Uterus (tissue), 2 donors: ENCODE results near the gene GHRL.

ENCODE experiments used
- POLR2A ChIP-seq, 2 donors: fragments of 450-650 bp; IDR thresholded peaks; one replicate each; pipeline ENCODE4 v1.6.1; 2016; ENCODE audit warnings: antibody characterized with exemption in 2 of 2, mild to moderate bottlenecking in 1 of 2, moderate library complexity in 1 of 2
- TF ChIP-seq, protein P1 (sequence below), 4 experiments: fragments of 200-600 bp in 2 of 4; fragments of 450-650 bp in 2 of 4; sonication (generic) in 2 of 4; IDR thresholded peaks; one replicate each; pipeline ENCODE4 v1.5.1; 2016 to 2019; ENCODE audit warnings: antibody characterized with exemption in 4 of 4, mild to moderate bottlenecking in 2 of 4, moderate library complexity in 1 of 4

- TF ChIP-seq, protein P1, sequence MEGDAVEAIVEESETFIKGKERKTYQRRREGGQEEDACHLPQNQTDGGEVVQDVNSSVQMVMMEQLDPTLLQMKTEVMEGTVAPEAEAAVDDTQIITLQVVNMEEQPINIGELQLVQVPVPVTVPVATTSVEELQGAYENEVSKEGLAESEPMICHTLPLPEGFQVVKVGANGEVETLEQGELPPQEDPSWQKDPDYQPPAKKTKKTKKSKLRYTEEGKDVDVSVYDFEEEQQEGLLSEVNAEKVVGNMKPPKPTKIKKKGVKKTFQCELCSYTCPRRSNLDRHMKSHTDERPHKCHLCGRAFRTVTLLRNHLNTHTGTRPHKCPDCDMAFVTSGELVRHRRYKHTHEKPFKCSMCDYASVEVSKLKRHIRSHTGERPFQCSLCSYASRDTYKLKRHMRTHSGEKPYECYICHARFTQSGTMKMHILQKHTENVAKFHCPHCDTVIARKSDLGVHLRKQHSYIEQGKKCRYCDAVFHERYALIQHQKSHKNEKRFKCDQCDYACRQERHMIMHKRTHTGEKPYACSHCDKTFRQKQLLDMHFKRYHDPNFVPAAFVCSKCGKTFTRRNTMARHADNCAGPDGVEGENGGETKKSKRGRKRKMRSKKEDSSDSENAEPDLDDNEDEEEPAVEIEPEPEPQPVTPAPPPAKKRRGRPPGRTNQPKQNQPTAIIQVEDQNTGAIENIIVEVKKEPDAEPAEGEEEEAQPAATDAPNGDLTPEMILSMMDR (IDR thresholded peaks at IDR 0.05) = no peak
- no peak for TF ChIP-seq POLR2A (IDR thresholded peaks at IDR 0.05)
Observed at GRCh38 chr3:10247679-10248183, 45.0 kb downstream of the GHRL start.
